Measurements from ENCODE around the gene SCO1.
"Not testable (repeated sequence)": the region's sequence is repeated elsewhere in the genome, so short reads cannot be mapped to it uniquely, and the experiment has no call there.

SCO1 gene

DNA sequence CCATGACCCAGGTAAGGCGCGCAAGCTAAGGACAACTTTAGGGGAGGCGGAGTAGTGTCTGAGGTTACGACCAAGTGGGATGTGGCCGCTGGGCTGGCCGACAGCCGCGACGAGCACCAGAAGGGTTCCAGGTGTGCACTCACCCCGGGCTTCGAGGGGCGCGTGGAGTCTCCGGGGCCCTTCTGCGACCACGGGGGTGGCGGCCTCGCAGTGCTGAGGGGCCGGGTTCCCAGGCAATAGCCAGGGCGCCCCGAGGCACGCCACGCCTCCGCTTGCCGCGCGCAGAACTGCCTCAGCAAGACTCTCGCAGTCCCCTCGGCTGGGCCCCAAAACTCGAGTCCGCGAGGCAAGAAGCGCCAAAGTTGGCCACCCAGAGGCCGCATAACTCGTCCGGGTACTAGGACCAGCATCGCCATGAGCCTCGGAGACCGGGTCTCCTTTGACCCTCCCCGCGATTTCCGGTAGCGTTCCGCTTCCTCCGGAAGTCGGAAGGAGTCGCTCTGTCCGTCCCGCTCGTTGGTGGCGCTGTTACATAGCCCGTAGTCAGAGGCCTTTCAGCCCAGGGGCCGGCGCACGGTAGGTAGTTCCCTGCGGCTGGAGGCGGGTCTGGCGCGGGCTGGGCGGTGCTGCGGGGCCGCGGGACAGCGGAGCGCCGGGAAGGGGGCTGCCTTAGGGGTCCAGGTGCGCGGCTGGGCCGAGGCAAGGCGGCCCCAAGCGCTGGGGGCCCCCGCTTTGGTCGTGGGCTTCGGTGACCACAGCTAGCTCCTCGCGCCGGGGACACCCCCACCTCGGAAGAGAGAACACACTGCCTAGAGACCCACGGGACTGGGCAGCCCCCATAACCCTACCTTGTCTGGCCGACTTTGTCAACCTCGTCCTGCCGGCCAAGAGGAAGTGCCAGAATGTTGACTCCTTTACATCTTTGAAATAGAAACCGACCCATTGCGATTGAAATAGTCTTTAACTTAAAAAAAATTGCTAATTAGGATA is at the start of gene SCO1, which contains the start of gene ADPRM:
Gene SCO1, minus strand, starts transcription at position 442 of the 990 bp plus-strand sequence. Its CDS starts 26 bp downstream, at position 416.
Gene ADPRM, plus strand, starts transcription at position 503 of the 990 bp plus-strand sequence. CDS start 7,333 bp downstream, outside the sequence.
- DNase-seq = peak; percentile 14

GRCh38 chr17:10745231-10745630 is 47.9 kb upstream of the SCO1 start:
- DNase-seq = no peak

- no peak for DNase-seq
Observed at GRCh38 chr17:10744501-10745000, 47.2 kb upstream of the SCO1 start.

DNA sequence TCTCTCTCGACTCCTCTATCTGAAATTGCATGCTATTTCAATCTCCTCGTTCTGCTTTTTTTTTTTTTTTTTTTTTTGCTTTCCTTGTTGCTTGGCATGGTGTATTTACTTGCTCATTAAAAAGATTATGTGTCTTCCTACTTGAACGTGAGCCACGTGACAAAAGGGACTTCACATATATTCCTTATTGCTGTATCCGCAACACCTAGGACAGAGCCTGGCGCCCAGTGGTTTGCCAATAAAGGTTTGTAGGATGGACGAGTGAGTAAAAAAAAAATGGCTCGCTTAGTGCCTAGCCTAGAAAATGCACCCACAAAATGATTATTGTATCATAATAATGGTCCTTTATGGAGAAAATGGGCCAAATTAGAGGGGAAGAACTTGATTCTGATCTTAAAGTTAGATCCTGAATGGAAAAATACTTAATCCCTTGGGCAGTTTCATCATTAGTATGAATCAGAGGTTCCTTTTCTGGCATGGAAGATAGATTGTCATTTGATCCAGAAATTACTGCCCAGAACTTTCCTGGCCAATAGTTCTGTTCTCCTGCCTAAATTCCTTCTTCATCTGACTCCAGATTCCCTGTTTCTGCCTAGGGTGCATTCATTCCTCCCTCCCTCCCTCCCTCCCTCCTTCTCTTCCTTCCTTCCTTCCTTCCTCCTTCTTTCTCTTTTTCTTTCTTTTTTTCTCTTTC is 46.1 kb upstream of the SCO1 start:
- DNase-seq = no peak

GRCh38 chr17:10742431-10742830 is 45.1 kb upstream of the SCO1 start:
- no peak for DNase-seq

DNA sequence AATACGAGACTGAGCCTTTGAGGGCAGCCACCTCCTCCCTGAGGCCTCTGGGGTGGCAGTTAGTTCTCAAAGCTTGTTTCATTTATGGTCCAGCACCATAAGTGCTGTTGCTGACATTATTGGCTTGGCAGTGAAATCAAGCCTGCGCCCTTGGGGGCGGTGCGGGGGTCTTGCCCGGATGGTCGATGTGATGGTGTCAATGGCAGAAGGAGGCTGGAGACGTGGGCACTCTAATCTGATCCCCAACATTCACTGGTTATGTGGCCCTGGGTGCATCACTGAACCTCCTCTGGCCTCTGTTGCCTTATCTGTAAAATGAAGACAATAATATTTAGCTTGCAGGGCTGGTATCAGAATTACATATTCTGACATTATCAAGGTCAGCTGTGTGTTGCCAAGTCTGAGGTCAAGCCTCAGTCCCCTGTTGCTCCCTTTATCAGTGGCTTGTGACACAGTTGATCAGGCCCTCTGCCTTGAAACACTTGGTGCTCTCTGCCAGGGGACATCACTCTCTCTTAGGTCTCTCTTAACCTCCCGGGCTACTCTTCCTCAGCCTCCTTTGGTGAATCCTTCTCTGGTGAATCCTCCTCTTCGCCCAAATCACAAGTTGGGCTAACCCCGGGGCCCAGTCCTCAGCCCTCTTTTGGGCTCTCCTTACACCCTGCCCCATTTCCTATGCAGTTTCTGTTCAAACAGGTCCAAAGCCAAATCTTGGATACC is 44.2 kb upstream of the SCO1 start:
- no peak for DNase-seq

DNA sequence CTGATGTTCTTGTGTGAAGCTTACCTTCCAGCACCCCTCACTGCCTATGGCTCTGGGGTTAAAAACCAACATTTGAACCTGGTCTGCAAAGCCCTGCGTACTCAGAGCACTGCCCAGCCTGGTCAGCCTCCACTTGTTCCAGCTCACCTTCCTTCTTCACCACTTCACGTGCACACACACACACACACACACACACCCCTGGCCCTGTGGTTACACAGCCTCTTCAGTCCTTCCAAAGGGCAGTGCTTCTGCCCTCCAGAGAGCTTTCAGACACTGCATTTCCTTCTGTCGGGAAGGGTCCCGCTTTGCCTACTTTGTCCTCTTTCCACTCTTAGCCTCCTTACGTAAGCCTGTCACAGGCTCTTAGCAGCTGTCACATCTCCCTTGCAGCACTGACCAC is 42.1 kb upstream of the SCO1 start:
- no peak for DNase-seq

- DNase-seq = no peak
Observed at GRCh38 chr17:10738521-10739258, 41.4 kb upstream of the SCO1 start.

GRCh38 chr17:10737736-10738135 is 40.4 kb upstream of the SCO1 start:
- no peak for DNase-seq

DNA sequence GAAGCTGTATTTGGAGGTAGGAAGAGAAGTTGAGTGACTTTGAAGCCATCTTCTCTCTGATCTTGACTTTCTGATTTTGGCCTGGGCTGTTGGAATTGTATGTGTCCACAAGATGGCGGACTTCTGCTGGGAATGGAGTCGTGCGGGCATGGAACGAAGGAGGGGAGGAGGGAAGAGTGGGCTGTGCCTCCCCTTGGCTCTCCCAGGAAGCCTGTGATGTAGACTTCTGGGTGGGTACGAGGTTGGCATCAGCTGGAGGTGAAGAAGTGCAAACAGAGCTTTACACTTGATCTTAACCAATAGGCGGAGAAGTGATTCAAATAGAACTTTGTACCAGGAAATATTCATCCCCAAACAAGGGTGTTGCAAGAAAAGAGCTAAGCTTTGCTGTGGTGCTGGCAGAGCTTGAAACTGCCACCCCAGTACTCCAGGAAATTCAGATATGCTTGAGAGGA is 39.9 kb upstream of the SCO1 start:
- no peak for DNase-seq

GRCh38 chr17:10735821-10736220 is 38.5 kb upstream of the SCO1 start:
- DNase-seq = no peak

- DNase-seq = no peak
Observed at GRCh38 chr17:10735251-10735650, 37.9 kb upstream of the SCO1 start.

DNA sequence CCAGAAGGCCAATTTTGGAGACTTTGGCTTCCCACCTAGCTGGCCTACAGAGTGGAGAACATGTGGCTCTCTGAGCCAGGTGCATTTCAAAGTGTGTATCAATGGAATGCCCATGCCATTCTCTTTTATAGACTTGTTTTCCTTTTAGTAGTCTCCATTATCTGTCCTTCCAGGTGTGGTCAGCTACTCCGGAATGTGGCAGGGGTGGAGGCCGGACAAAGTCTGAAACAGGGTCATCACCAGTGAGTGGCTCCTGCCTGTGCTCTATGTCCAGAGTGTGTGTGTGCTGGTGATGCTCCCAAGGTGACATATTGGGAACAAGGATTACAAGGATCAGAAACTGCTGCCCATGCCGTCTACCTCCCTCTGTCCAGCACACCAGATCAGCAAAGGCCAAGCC is 36.3 kb upstream of the SCO1 start:
- DNase-seq = no peak

DNA sequence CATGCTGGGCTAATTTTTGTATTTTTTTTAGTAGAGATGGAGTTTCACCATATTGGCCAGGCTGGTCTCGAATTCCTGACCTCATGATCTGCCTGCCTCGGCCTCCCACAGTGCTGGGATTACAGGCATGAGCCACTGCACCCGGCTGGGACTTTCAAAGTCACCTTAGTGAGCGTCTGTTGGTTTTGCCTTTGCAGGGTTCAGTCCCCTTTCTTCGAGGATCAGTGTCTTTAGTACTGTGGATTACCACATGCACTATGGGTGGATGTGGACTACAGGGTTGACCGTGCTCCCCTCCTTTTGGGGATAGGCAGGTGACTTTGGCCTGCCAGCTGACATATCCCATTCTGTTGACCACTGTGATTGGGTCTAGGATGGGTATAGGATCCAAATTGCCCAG is 34.8 kb upstream of the SCO1 start:
- not testable (repeated sequence) for DNase-seq

GRCh38 chr17:10731408-10731879 is 34.1 kb upstream of the SCO1 start:
- no peak for DNase-seq

DNA sequence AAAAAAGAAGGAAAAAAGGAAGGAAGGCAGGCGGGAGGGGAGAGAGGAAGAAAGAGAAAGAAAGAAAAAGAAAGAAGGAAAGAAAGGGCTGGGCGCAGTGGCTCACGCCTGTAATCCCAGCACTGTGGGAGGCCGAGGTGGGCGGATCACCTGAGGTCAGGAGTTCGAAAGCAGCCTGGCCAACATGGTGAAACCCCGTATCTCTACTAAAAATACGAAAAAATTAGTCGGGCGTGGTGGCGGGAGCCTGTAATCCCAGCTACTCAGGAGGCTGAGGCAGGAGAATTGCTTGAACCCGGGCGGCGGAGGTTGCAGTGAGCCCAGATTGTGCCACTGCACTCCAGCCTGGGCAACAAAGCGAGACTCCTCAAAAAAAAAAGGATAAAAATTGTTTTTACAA is 32.9 kb upstream of the SCO1 start:
- not testable (repeated sequence) for DNase-seq

DNA sequence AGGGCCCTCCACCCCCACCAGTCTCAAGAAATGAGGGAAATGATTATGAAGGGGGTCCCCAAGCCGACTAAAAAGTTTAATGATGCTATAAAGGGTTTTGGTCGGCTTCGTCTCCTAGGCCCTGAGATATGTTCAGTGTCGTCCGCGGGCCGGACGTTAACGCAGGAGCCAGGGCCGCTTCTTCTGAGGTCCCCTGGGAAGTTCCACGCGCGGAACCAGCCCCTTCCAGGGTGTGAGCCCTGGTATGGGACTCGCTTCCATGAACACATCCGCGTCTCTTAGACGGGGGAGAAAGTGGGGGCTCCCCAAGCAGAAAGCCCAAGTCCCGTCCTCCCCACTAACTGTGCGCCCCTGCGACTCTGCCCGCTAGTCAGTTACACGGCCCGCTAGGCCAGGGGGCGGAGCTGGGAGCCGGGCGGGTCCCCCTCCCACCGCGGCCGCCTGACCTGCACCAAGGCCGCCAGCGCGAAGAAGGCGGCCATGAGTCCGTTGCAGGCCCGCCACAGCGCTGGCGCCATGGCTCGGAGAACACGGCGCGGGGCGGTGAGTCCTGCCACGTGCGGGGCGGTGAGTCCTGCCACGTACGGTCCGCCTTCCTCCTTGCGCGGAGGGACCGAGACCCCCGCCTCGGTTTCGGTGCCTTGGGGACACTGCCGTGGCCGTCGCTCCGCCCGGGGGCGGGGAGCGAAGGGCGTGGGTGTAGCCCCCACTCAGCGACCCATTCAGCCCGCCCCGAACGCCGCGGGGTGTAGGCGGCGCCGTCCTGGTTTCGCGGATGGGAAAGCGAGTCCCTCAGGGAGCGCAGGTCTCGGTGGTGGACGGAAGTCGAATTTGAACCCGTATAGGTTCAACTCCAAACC is 32.2 kb upstream of the SCO1 start, which contains the start of gene TMEM220:
Gene TMEM220, minus strand, starts transcription at position 690 of the 860 bp plus-strand sequence. Its CDS starts 172 bp downstream, at position 518.
- DNase-seq = no peak

DNA sequence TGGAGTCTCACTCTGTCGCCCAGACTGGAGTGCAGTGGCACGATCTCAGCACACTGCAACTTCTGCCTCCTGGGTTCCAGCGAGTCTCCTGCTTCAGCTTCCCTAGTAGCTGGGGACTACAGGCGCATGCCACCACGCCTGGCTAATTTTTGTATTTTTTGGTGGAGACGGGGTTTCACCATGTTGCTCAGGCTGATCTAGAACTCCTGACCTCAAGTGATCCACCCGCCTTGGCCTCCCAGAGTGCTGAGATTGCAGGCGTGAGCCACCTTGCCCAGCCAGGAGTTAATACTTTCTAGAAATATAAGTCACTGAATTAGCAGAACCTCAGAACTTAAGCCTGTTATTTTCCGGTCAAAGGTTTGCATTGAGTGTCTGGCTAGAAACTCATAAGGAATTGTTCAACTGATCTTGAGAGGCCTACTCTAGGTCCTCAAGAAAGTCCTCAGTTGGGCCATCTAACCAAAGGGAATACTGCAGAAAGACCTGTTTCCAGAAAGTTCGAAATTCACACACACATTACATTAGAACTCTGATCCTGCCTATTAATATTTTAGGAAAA is 31.1 kb upstream of the SCO1 start:
- DNase-seq = no peak

DNA sequence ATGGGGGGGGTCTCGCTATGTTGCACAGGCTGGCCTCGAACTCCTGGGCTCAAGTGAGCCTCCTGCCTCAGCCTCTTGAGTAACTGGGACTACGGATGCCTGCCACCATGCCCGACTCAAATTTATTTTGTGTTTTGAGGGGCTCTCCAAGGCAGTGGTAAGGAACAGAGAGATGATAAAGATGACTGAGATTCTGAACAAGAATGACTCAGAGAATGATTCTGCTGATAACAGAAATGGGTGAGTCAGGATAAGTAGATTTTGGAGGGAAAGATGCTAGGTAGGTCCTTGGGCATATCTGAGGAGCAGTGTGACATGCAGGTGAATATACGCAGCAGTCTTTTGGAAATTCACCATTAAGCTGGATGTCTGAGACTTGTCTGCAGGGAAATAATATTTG is 29.9 kb upstream of the SCO1 start:
- no peak for DNase-seq

- no peak for DNase-seq
Observed at GRCh38 chr17:10726196-10726595, 28.9 kb upstream of the SCO1 start.
